ENCODE data around the gene PTPN3. TPM values are rescaled to one million over a fixed set of nuclear protein-coding genes. Genes with fewer than 3 reads are reported as not detected.
A peak's percentile ranks its signal among the peaks of the same experiment; 100 is the strongest.

PTPN3 gene
- total RNA-seq, 1 donor from 2014 or later = 3.7 TPM

- peak; percentile 53 for DNase-seq (ENCODE audit: low spot score, unreplicated experiment)
- H3K27me3 Mint-ChIP-seq = peaks cover 27% of the 10 kb centered on the region
- H3K27ac Mint-ChIP-seq = no peak overlapping the region
- H3K4me3 Mint-ChIP-seq (ENCODE audit: low read depth) = no peak overlapping the region
- no peaks in the 10 kb centered on the region for H3K9me3 Mint-ChIP-seq (ENCODE audit: low read depth)
- no peaks in the 10 kb centered on the region for H3K4me1 Mint-ChIP-seq (ENCODE audit: low read depth)
- H3K36me3 Mint-ChIP-seq (ENCODE audit: insufficient read depth) = no peaks in the 10 kb centered on the region
- peak; percentile 91 for TF ChIP-seq CTCF (IDR thresholded peaks at IDR 0.05; ENCODE audit: unreplicated experiment)
Observed at GRCh38 chr9:109520475-109521132, 22.5 kb upstream of the PTPN3 start.

GRCh38 chr9:109519366-109519765, 21.3 kb upstream of the PTPN3 start:
- Mint-ChIP-seq H3K4me1 (ENCODE audit: low read depth) (no peaks in the 10 kb centered on the region), H3K27me3 (peaks cover 27% of the 10 kb centered on the region), H3K4me3 (ENCODE audit: low read depth) (no peak overlapping the region), H3K9me3 (ENCODE audit: low read depth) (no peaks in the 10 kb centered on the region), H3K36me3 (ENCODE audit: insufficient read depth) (no peaks in the 10 kb centered on the region), H3K27ac (no peak overlapping the region)
- no peak for TF ChIP-seq CTCF (IDR thresholded peaks at IDR 0.05; ENCODE audit: unreplicated experiment)
- no peak for DNase-seq (ENCODE audit: low spot score, unreplicated experiment)

GRCh38 chr9:109518621-109519335, 20.7 kb upstream of the PTPN3 start:
- no peaks in the 10 kb centered on the region for H3K9me3 Mint-ChIP-seq (ENCODE audit: low read depth)
- no peaks in the 10 kb centered on the region for H3K36me3 Mint-ChIP-seq (ENCODE audit: insufficient read depth)
- no peak for DNase-seq (ENCODE audit: low spot score, unreplicated experiment)
- H3K27me3 Mint-ChIP-seq = peaks cover 27% of the 10 kb centered on the region
- no peaks in the 10 kb centered on the region for H3K4me1 Mint-ChIP-seq (ENCODE audit: low read depth)
- no peak overlapping the region for H3K4me3 Mint-ChIP-seq (ENCODE audit: low read depth)
- no peak overlapping the region for H3K27ac Mint-ChIP-seq
- no peak for TF ChIP-seq CTCF (IDR thresholded peaks at IDR 0.05; ENCODE audit: unreplicated experiment)

GRCh38 chr9:109517901-109518377, 19.8 kb upstream of the PTPN3 start:
- Mint-ChIP-seq H3K36me3 (ENCODE audit: insufficient read depth) (no peaks in the 10 kb centered on the region), H3K27me3 (peaks cover 31% of the 10 kb centered on the region), H3K27ac (no peak overlapping the region), H3K9me3 (ENCODE audit: low read depth) (no peaks in the 10 kb centered on the region), H3K4me3 (ENCODE audit: low read depth) (no peak overlapping the region), H3K4me1 (ENCODE audit: low read depth) (no peaks in the 10 kb centered on the region)
- no peak for TF ChIP-seq CTCF (IDR thresholded peaks at IDR 0.05; ENCODE audit: unreplicated experiment)
- DNase-seq (ENCODE audit: low spot score, unreplicated experiment) = no peak

- Mint-ChIP-seq H3K36me3 (ENCODE audit: insufficient read depth) (no peaks in the 10 kb centered on the region), H3K4me3 (ENCODE audit: low read depth) (no peak overlapping the region), H3K4me1 (ENCODE audit: low read depth) (no peaks in the 10 kb centered on the region), H3K27ac (no peak overlapping the region), H3K9me3 (ENCODE audit: low read depth) (no peaks in the 10 kb centered on the region), H3K27me3 (peaks cover 11% of the 10 kb centered on the region)
- TF ChIP-seq CTCF (IDR thresholded peaks at IDR 0.05; ENCODE audit: unreplicated experiment) = no peak
- DNase-seq (ENCODE audit: low spot score, unreplicated experiment) = no peak
Observed at GRCh38 chr9:109513871-109514270, 15.8 kb upstream of the PTPN3 start.

Data from progenitor cell of endocrine pancreas (in vitro differentiated cells).